ENCODE measurements around the gene FRS2. TPM values are rescaled to one million over a fixed set of nuclear protein-coding genes. Genes with fewer than 3 reads are reported as not detected.
"Not testable (repeated sequence)": the region's sequence is repeated elsewhere in the genome, so short reads cannot be mapped to it uniquely, and the experiment has no call there.

The FRS2 gene
- total and polyA plus RNA-seq, 4 experiments from 2014 or later = 8.6 to 22.2 (median 15.3) TPM

DNA sequence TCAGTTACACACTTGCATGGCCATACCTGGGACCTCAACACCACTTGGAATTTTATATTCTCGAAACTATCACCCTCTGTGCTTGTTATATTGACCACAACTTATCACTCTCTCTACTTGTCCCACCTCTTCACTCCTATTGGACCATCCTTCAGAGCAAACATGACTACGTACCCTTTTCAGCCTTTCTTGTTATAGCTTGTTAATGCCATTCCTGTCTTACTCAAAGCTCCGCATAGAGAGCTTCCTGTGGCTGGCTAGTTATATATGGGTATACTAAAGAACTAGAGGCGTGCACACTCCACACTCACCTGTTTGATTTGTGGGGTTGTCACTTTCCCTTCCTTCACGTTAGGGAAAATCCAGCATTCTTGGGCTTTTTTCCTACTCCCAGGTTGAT is 26.3 kb upstream of the FRS2 start:
- Histone ChIP-seq H3K4me3 (ENCODE audit: low read length in 2 of 2) (no peak overlapping the region), H3K27me3 (ENCODE audit: insufficient read depth, low read length) (no peaks in the 10 kb centered on the region), H3K36me3 (ENCODE audit: insufficient read depth, low read length) (no peaks in the 10 kb centered on the region), H3K4me1 (ENCODE audit: insufficient read depth, low read length) (no peaks in the 10 kb centered on the region), H3K27ac (ENCODE audit: low read depth, low read length) (no peak overlapping the region), H3K9me3 (ENCODE audit: control insufficient read depth in 1 of 2, low read length in 2 of 2) (no peaks in the 10 kb centered on the region)
- ChIA-PET POLR2A (ENCODE audit: partially characterized antibody) (no interaction called here), CTCF (ENCODE audit: partially characterized antibody) (no interaction called here)
- peaks cover 4 to 5% of the 10 kb centered on the region in 2 donors for H3K27me3 Mint-ChIP-seq
- H3K27ac Mint-ChIP-seq = no peak overlapping the region
- H3K9me3 Mint-ChIP-seq = no peaks in the 10 kb centered on the region
- DNase-seq = no peak
- intact Hi-C loops (cut with micrococcal nuclease) = no loop called here
- H3K4me1 Mint-ChIP-seq = no peaks in the 10 kb centered on the region
- no peak overlapping the region for H3K4me3 Mint-ChIP-seq
- H3K36me3 Mint-ChIP-seq = no peaks in the 10 kb centered on the region

DNA sequence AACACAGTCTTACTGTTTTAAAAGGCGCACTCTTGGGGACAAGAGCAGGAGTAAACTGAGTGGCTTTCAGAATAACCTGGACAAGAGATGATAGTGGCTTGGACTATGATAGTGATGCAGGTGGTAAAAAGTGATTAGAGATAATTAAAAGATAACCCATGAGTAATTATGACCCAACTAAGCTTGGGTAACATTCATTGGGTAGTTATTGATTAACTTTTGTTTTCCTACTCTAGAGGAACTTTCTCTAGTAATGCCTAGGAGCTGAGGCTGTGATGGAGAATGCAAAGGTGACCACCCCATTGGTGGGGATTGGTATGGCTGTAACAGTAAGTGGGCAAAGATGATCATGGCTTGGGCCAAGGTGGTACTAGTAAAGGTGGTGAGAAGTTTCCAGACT is 22.3 kb upstream of the FRS2 start:
- no peak for DNase-seq
- Mint-ChIP-seq H3K27me3 (peaks cover 2 to 3% of the 10 kb centered on the region in 2 donors), H3K36me3 (no peaks in the 10 kb centered on the region), H3K9me3 (no peaks in the 10 kb centered on the region), H3K4me3 (no peak overlapping the region), H3K27ac (no peak overlapping the region), H3K4me1 (no peaks in the 10 kb centered on the region)
- CTCF ChIA-PET (ENCODE audit: partially characterized antibody) = no interaction called here
- no peak overlapping the region for H3K27ac ChIP-seq (ENCODE audit: low read depth, low read length)
- H3K36me3 ChIP-seq (ENCODE audit: insufficient read depth, low read length) = no peaks in the 10 kb centered on the region
- H3K9me3 ChIP-seq (ENCODE audit: control insufficient read depth in 1 of 2, low read length in 2 of 2) = no peaks in the 10 kb centered on the region
- POLR2A ChIA-PET (ENCODE audit: partially characterized antibody) = no interaction called here
- H3K27me3 ChIP-seq (ENCODE audit: insufficient read depth, low read length) = no peaks in the 10 kb centered on the region
- H3K4me1 ChIP-seq (ENCODE audit: insufficient read depth, low read length) = no peaks in the 10 kb centered on the region
- intact Hi-C loops (cut with micrococcal nuclease) = no loop called here
- H3K4me3 ChIP-seq (ENCODE audit: low read length in 2 of 2) = no peak overlapping the region

DNA sequence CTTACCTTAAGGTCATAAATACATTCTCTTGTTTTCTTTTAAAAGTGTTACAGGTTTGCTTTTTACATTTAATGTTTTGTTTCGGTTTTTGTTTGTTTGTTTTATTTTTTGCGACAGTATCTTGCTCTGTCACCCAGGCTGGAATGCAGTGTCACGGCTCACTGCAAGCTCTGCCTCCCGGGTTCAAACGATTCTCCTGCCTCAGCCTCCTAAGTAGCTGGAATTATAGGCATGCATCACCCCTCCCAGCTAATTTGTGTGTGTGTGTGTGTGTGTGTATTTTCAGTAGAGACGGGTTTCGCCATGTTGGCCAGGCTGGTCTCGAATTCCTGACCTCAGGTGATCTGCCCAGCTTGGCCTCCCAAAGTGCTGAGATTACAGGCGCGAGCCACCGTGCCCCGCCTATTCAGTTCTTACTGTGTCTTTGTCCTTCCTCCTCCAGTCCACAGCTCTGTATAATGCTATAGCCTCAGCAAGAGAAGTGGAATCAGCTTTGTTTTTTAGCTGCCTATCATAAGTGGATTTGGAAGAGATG is 17.5 kb upstream of the FRS2 start:
- intact Hi-C loops (cut with micrococcal nuclease); H3K27me3 ChIP-seq (ENCODE audit: insufficient read depth, low read length); H3K4me3 ChIP-seq (ENCODE audit: low read length in 2 of 2); H3K36me3 Mint-ChIP-seq; H3K4me1 ChIP-seq (ENCODE audit: insufficient read depth, low read length); H3K9me3 ChIP-seq (ENCODE audit: control insufficient read depth in 1 of 2, low read length in 2 of 2); H3K4me3 Mint-ChIP-seq; H3K27me3 Mint-ChIP-seq; DNase-seq; H3K27ac Mint-ChIP-seq; POLR2A ChIA-PET (ENCODE audit: partially characterized antibody); H3K4me1 Mint-ChIP-seq; H3K36me3 ChIP-seq (ENCODE audit: insufficient read depth, low read length); H3K9me3 Mint-ChIP-seq; H3K27ac ChIP-seq (ENCODE audit: low read depth, low read length): not testable (repeated sequence)
- CTCF ChIA-PET (ENCODE audit: partially characterized antibody) = interaction anchor here (0.6 kb wide), 1 partner anchor 10 kb away, joined by 3 read pairs; no protein-coding TSS in a partner anchor

DNA sequence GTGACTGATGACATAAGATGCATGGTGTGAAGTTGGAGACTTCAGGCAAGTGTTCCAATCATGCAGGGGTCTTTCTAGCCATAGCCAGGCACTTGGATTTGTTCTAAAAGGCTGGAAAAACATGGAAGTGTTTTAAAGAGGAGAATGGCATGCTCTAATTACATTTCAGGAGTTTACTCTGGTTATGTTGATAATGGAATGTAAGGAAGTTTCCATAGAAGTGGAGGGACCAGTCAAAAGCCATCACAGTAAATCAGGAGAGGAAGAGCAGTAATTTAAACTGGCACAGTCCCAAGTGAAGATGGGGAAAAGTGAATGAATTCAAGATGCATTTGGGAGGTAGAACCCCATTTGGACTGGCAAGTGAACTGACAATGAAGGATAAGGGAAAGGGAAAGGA is 13.9 kb upstream of the FRS2 start:
- peaks cover 0 to 4% of the 10 kb centered on the region in 2 donors for H3K27me3 Mint-ChIP-seq
- Histone ChIP-seq H3K4me3 (ENCODE audit: low read length in 2 of 2) (no peak overlapping the region), H3K27ac (ENCODE audit: low read depth, low read length) (no peak overlapping the region), H3K27me3 (ENCODE audit: insufficient read depth, low read length) (no peaks in the 10 kb centered on the region), H3K9me3 (ENCODE audit: control insufficient read depth in 1 of 2, low read length in 2 of 2) (no peaks in the 10 kb centered on the region), H3K36me3 (ENCODE audit: insufficient read depth, low read length) (no peaks in the 10 kb centered on the region), H3K4me1 (ENCODE audit: insufficient read depth, low read length) (no peaks in the 10 kb centered on the region)
- H3K4me1 Mint-ChIP-seq = no peaks in the 10 kb centered on the region
- intact Hi-C loops (cut with micrococcal nuclease) = no loop called here
- no peak for DNase-seq
- ChIA-PET POLR2A (ENCODE audit: partially characterized antibody) (no interaction called here), CTCF (ENCODE audit: partially characterized antibody) (no interaction called here)
- H3K27ac Mint-ChIP-seq = no peak overlapping the region
- H3K9me3 Mint-ChIP-seq = no peaks in the 10 kb centered on the region
- no peak overlapping the region for H3K4me3 Mint-ChIP-seq
- H3K36me3 Mint-ChIP-seq = no peaks in the 10 kb centered on the region

DNA sequence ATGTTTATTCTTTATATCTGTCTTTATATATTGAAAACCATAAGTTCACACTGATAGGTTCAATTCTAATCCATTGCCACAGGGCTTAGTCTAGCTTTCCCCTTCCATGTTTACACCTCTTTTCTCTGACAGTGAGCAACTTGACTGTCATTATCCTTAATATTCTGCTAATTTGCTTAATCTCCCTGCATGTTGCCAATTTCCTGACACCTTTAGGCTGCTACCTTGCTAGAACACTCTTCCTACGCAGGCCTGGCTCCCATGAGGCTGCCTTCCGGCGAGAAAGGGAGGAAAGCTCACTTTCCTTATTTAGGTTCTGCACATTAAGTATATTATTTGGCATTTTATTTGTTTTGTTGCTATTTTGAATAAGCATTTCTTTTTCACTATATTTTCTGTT is 12.8 kb upstream of the FRS2 start:
- Mint-ChIP-seq H3K36me3 (no peaks in the 10 kb centered on the region), H3K27me3 (peaks cover 2 to 4% of the 10 kb centered on the region in 2 donors), H3K27ac (no peak overlapping the region), H3K4me1 (no peaks in the 10 kb centered on the region), H3K9me3 (no peaks in the 10 kb centered on the region), H3K4me3 (no peak overlapping the region)
- Histone ChIP-seq H3K9me3 (ENCODE audit: control insufficient read depth in 1 of 2, low read length in 2 of 2) (no peaks in the 10 kb centered on the region), H3K27ac (ENCODE audit: low read depth, low read length) (no peak overlapping the region), H3K4me1 (ENCODE audit: insufficient read depth, low read length) (no peaks in the 10 kb centered on the region), H3K4me3 (ENCODE audit: low read length in 2 of 2) (no peak overlapping the region), H3K36me3 (ENCODE audit: insufficient read depth, low read length) (no peaks in the 10 kb centered on the region), H3K27me3 (ENCODE audit: insufficient read depth, low read length) (no peaks in the 10 kb centered on the region)
- ChIA-PET CTCF (ENCODE audit: partially characterized antibody) (no interaction called here), POLR2A (ENCODE audit: partially characterized antibody) (no interaction called here)
- intact Hi-C loops (cut with micrococcal nuclease) = no loop called here
- DNase-seq = no peak

DNA sequence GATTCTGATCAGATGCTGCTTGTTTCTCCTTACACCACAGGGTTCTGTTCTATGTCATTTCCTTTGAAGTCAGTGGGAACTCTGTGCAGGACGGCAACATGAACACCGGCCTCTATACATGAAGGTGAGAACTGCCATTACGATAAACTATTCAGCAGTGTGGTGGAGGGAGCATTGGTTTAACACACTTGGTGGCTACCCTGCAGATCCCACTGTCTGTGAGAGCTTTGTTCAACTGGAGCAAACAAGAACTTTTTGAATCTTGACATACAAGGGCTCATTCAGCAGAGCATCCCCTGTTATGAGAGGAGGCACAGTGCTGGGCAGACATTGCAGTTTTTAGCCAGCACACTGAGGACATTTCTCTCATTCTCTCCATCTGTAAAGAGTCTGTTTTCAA is 10.7 kb upstream of the FRS2 start:
- CTCF ChIA-PET (ENCODE audit: partially characterized antibody) = interaction anchor here (1.2 kb wide), 1 partner anchor 110 kb away, joined by 3 read pairs; no protein-coding TSS in a partner anchor
- Mint-ChIP-seq H3K36me3 (no peaks in the 10 kb centered on the region), H3K27ac (no peak overlapping the region), H3K9me3 (no peaks in the 10 kb centered on the region), H3K4me1 (no peaks in the 10 kb centered on the region), H3K4me3 (no peak overlapping the region), H3K27me3 (peaks cover 2 to 4% of the 10 kb centered on the region in 2 donors)
- H3K36me3 ChIP-seq (ENCODE audit: insufficient read depth, low read length) = no peaks in the 10 kb centered on the region
- intact Hi-C loops (cut with micrococcal nuclease) = no loop called here
- H3K4me3 ChIP-seq (ENCODE audit: low read length in 2 of 2) = no peak overlapping the region
- POLR2A ChIA-PET (ENCODE audit: partially characterized antibody) = no interaction called here
- no peaks in the 10 kb centered on the region for H3K27me3 ChIP-seq (ENCODE audit: insufficient read depth, low read length)
- DNase-seq = no peak
- no peaks in the 10 kb centered on the region for H3K9me3 ChIP-seq (ENCODE audit: control insufficient read depth in 1 of 2, low read length in 2 of 2)
- H3K27ac ChIP-seq (ENCODE audit: low read depth, low read length) = no peak overlapping the region
- H3K4me1 ChIP-seq (ENCODE audit: insufficient read depth, low read length) = no peaks in the 10 kb centered on the region

DNA sequence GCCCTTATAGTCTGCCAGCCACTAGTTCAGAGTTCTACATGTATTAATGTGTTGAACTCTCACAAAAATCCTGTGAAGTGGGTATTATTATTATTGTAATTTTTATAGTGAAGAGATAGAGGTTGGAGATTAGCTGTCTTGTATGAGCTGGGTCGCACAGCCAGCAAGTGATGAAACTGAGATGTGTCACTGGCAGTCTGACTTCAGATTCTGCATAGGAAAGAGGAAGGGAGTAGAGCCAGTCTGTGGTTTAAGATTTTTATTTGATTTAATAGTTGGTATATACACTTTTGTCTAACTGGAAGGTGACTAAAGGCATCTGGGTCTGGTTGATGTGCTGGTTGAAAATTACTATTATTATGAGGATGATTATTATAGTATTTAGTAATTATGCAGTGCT is 5.8 kb upstream of the FRS2 start:
- ChIA-PET POLR2A (ENCODE audit: partially characterized antibody) (no interaction called here), CTCF (ENCODE audit: partially characterized antibody) (no interaction called here)
- DNase-seq = no peak
- no peaks in the 10 kb centered on the region for H3K9me3 ChIP-seq (ENCODE audit: control insufficient read depth in 1 of 2, low read length in 2 of 2)
- Mint-ChIP-seq H3K36me3 (no peaks in the 10 kb centered on the region), H3K9me3 (no peaks in the 10 kb centered on the region), H3K4me3 (no peak overlapping the region), H3K27me3 (peaks cover 2 to 4% of the 10 kb centered on the region in 2 donors), H3K27ac (no peak overlapping the region), H3K4me1 (peaks cover 0 to 2% (median under 1%) of the 10 kb centered on the region in 4 donors)
- H3K27me3 ChIP-seq (ENCODE audit: insufficient read depth, low read length) = no peaks in the 10 kb centered on the region
- no peak overlapping the region for H3K4me3 ChIP-seq (ENCODE audit: low read length in 2 of 2)
- H3K36me3 ChIP-seq (ENCODE audit: insufficient read depth, low read length) = no peaks in the 10 kb centered on the region
- H3K4me1 ChIP-seq (ENCODE audit: insufficient read depth, low read length) = no peaks in the 10 kb centered on the region
- H3K27ac ChIP-seq (ENCODE audit: low read depth, low read length) = no peak overlapping the region
- intact Hi-C loops (cut with micrococcal nuclease) = no loop called here

DNA sequence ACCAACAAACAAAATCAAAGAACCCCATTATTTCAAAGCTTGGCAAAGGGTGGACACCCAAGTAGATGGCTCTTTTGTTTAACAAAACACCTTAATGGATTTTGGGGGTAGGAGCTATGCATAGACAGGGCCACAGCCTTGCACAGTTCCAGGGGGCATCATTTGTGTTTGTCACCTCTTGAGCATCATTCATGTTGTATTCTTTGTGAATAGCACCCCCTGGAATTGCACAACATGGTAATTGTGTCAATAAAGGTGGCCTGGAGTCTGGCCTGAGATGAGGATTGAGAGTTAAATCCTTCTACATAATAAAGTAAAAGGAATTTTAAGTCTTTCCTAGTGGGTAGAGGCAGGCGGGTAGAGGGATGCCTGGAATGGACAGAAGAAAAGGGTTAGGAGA is 3.3 kb upstream of the FRS2 start:
- no peak overlapping the region for H3K4me3 ChIP-seq (ENCODE audit: low read length in 2 of 2)
- Mint-ChIP-seq H3K4me1 (peaks cover 10 to 21% (median 17%) of the 10 kb centered on the region in 4 donors), H3K27ac (peak overlapping the region in 1 of 7 donors; percentile 17), H3K4me3 (peak overlapping the region in 1 of 8 donors; percentile 27), H3K36me3 (peaks cover 0 to 6% of the 10 kb centered on the region in 2 donors), H3K9me3 (no peaks in the 10 kb centered on the region), H3K27me3 (no peaks in the 10 kb centered on the region)
- intact Hi-C loops (cut with micrococcal nuclease) = no loop called here
- POLR2A ChIA-PET (ENCODE audit: partially characterized antibody) = no interaction called here
- CTCF ChIA-PET (ENCODE audit: partially characterized antibody) = no interaction called here
- H3K4me1 ChIP-seq (ENCODE audit: insufficient read depth, low read length) = peaks cover 16% of the 10 kb centered on the region
- H3K9me3 ChIP-seq (ENCODE audit: control insufficient read depth in 1 of 2, low read length in 2 of 2) = no peaks in the 10 kb centered on the region
- DNase-seq = no peak
- H3K27me3 ChIP-seq (ENCODE audit: insufficient read depth, low read length) = no peaks in the 10 kb centered on the region
- H3K27ac ChIP-seq (ENCODE audit: low read depth, low read length) = no peak overlapping the region
- H3K36me3 ChIP-seq (ENCODE audit: insufficient read depth, low read length) = no peaks in the 10 kb centered on the region
